ENCODE measurements around the gene TNF.

TNF gene

GRCh38 chr6:31573239-31574105, 1.9 kb upstream of the TNF start:
- no peak for ATAC-seq (ENCODE audit: low read depth)
- DNase-seq (ENCODE audit: low spot score) = no peak
- Histone ChIP-seq H3K36me3 (ENCODE audit: low read depth) (no peaks in the 10 kb centered on the region), H3K9me3 (ENCODE audit: severe bottlenecking) (no peaks in the 10 kb centered on the region), H3K4me3 (ENCODE audit: severe bottlenecking) (no peak overlapping the region), H3K27me3 (ENCODE audit: insufficient read depth, poor library complexity, severe bottlenecking) (no peaks in the 10 kb centered on the region), H3K4me1 (ENCODE audit: insufficient read depth, poor library complexity, severe bottlenecking) (peaks cover 6% of the 10 kb centered on the region), H3K27ac (ENCODE audit: poor library complexity, severe bottlenecking) (no peak overlapping the region)
- TF ChIP-seq CTCF (IDR thresholded peaks at IDR 0.05; ENCODE audit: poor library complexity, severe bottlenecking) = no peak

- Histone ChIP-seq H3K27ac (ENCODE audit: poor library complexity, severe bottlenecking) (no peak overlapping the region), H3K4me3 (ENCODE audit: severe bottlenecking) (no peak overlapping the region), H3K27me3 (ENCODE audit: insufficient read depth, poor library complexity, severe bottlenecking) (no peaks in the 10 kb centered on the region), H3K36me3 (ENCODE audit: low read depth) (no peaks in the 10 kb centered on the region), H3K9me3 (ENCODE audit: severe bottlenecking) (no peaks in the 10 kb centered on the region), H3K4me1 (ENCODE audit: insufficient read depth, poor library complexity, severe bottlenecking) (peaks cover 12% of the 10 kb centered on the region)
- ATAC-seq (ENCODE audit: low read depth) (no peak), DNase-seq (ENCODE audit: low spot score) (no peak)
- TF ChIP-seq CTCF (IDR thresholded peaks at IDR 0.05; ENCODE audit: poor library complexity, severe bottlenecking) = no peak
Measured at GRCh38 chr6:31574106-31575061, 981 bp upstream of the TNF start.

- no peak overlapping the region for H3K27ac ChIP-seq (ENCODE audit: poor library complexity, severe bottlenecking)
- peaks cover 12% of the 10 kb centered on the region for H3K4me1 ChIP-seq (ENCODE audit: insufficient read depth, poor library complexity, severe bottlenecking)
- no peak for DNase-seq (ENCODE audit: low spot score)
- no peak overlapping the region for H3K4me3 ChIP-seq (ENCODE audit: severe bottlenecking)
- no peaks in the 10 kb centered on the region for H3K9me3 ChIP-seq (ENCODE audit: severe bottlenecking)
- H3K27me3 ChIP-seq (ENCODE audit: insufficient read depth, poor library complexity, severe bottlenecking) = no peaks in the 10 kb centered on the region
- ATAC-seq (ENCODE audit: low read depth) = no peak
- no peak for TF ChIP-seq CTCF (IDR thresholded peaks at IDR 0.05; ENCODE audit: poor library complexity, severe bottlenecking)
- no peaks in the 10 kb centered on the region for H3K36me3 ChIP-seq (ENCODE audit: low read depth)
Measured at GRCh38 chr6:31575952-31576685, 754 bp downstream of the TNF start.

GRCh38 chr6:31576897-31577578, 1.7 kb downstream of the TNF start:
- no peak for TF ChIP-seq CTCF (IDR thresholded peaks at IDR 0.05; ENCODE audit: poor library complexity, severe bottlenecking)
- peaks cover 12% of the 10 kb centered on the region for H3K4me1 ChIP-seq (ENCODE audit: insufficient read depth, poor library complexity, severe bottlenecking)
- no peak for ATAC-seq (ENCODE audit: low read depth)
- H3K9me3 ChIP-seq (ENCODE audit: severe bottlenecking) = no peaks in the 10 kb centered on the region
- DNase-seq (ENCODE audit: low spot score) = no peak
- no peaks in the 10 kb centered on the region for H3K36me3 ChIP-seq (ENCODE audit: low read depth)
- H3K27ac ChIP-seq (ENCODE audit: poor library complexity, severe bottlenecking) = no peak overlapping the region
- no peaks in the 10 kb centered on the region for H3K27me3 ChIP-seq (ENCODE audit: insufficient read depth, poor library complexity, severe bottlenecking)
- H3K4me3 ChIP-seq (ENCODE audit: severe bottlenecking) = no peak overlapping the region
